ENCODE data around the gene PTGES2.
A peak's percentile ranks its signal among the peaks of the same experiment; 100 is the strongest.

The PTGES2 gene

GRCh38 chr9:128102861-128103588 lies 24.5 kb downstream of the PTGES2 start:
- DNase-seq (ENCODE audit: low read depth): no peak

GRCh38 chr9:128102196-128102595 lies 25.3 kb downstream of the PTGES2 start:
- DNase-seq (ENCODE audit: low read depth): no peak

GRCh38 chr9:128101690-128102089 lies 25.8 kb downstream of the PTGES2 start:
- DNase-seq (ENCODE audit: low read depth): no peak

DNA sequence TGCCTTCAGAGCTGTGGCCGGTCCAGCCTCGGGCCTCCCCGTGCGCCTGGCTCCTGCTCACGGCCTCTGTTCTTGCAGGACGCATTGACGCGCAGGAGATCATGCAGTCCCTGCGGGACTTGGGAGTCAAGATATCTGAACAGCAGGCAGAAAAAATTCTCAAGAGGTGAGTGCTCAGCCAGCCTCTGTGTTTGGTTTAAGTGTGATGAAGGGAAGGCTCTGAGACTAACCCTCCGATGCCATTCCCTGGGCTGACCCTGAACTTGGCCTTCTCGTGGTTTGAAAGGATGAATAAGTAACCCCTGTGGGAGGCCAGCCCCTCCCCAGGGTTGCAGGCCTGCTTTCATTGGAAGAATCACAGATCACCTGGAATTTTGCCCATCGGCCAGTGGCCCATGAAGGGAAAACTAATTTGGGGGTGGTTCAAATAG lies 26.3 kb downstream of the PTGES2 start:
- DNase-seq (ENCODE audit: low read depth): no peak

DNA sequence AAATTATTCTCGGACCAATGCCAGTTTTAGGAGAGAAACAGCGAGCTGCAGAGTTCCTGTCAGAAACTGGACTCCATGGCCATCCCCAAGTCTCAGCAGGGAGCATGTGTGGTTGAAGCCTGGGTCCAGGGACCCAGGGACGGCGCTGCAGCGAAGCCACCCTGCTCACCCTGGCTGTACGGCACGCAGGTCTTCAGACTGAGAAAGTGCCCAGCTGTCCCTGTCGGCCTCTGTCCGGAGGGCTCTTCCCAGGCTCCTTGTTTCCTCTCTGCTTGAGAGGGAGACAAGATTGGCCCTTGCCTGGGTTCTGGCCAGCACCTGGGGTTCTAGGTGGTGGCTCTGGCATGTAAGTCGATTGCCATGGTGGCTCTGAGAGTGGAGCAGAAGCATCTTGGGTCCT lies 26.9 kb downstream of the PTGES2 start:
- no peak for DNase-seq (ENCODE audit: low read depth)

GRCh38 chr9:128099932-128100491 lies 27.5 kb downstream of the PTGES2 start:
- peak; percentile 53 for DNase-seq (ENCODE audit: low read depth)

GRCh38 chr9:128099231-128099931 lies 28.1 kb downstream of the PTGES2 start:
- peak; percentile 58 for DNase-seq (ENCODE audit: low read depth)

DNA sequence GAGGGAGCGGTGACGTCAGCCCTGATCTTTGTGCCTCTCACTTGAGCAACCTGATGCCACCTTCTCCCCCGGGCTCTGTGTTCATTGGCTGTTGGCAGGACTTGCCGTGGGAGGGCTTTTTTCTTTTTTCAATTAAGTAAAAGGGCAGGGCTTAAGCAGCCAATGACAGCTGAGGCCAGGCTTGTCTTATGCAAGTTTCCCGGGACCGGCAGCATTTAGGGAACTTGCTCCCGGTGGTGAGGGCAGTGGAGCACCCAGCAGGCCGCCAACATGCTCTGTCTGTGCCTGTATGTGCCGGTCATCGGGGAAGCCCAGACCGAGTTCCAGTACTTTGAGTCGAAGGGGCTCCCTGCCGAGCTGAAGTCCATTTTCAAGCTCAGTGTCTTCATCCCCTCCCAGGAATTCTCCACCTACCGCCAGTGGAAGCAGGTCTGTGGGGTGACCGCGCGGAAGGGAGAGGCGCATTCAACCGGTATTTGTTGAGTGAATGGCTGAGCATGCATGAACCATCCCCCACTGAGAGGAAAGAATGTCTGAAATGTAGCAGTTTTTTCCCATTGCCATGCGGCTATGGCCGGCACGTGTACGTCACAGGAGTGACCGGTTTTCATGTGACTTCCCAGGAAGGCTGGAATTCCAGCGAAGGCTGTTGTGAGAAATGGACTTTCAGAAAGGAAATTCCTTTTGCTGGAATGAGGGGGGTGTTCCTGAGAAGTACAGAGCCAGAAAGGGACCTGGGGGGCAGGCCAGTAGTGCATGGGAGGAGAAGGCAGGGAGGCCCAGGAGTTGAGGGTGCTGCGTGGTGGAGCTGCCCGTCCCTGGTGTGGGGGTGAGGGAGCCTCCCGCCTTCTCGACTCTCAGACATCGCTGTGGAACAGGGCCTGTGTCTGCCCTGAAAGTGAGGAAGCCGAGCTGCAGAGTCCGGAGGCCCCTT lies 29.0 kb downstream of the PTGES2 start:
- peak; percentile 99 for DNase-seq (ENCODE audit: low read depth)

DNA sequence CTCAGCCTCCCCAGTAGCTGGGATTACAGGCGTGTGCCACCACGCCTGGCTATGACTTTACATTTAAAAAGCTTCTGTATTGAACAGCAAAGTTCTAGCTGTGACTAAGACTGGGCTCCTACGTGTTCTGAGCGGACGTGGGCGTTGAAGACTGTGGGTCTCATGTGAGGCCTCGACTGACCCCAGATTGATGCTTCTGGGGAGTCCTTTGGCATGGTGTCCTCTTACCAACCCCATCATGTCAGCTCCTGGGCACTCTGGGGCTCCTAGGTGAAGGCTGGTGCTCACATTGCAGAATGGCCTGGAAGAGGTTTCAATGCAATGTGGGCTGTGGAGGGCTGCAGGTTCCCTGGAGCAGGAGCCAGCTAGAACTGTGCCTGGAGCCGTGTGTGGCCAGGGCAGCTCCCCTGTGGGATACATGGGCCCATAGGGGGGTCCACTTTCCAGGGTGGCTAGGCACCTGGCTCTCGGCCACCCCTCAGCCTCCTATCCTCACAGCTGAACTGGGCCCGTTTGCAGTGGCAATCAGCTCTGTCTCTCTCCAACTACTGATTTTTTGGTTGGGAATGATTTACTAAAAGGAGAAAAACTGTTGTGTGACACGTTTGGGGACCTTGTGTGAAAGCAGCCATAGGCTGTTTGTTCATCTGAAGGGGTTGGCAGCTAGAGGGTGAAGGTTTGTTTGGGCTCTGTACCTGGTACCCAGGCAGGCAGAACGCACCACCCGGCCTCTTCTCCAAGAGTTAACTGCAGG lies 29.8 kb downstream of the PTGES2 start:
- no peak for DNase-seq (ENCODE audit: low read depth)

- DNase-seq (ENCODE audit: low read depth): no peak
Observed at GRCh38 chr9:128096616-128097536, 30.7 kb downstream of the PTGES2 start.

DNA sequence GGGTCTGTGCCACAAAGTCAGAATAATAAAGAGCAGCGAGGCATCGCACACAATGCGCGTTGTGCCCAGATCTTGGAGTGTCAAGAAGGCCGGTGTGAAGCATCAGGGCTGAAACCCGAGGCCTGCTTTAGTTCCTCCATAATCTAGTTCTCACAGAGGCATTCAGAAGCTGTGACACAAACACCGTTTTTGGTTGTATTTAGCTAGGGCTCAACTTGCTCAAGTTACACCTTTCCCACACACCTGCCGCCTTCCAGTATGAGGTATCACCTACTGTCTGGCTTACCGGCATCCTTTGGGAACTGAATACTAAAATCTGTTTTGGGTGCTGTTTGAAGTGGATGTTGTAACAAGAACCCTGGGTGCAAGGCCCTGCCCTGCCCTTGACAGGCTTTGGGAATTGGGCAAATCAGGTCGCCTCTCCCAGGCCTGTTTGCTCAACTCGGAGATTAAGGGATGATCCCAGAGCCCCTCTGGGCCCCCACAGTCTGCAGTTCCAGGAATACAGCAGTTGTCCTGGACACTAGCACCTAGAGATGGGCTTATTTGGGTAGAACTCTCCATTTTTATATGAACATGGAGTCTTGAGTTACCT lies 32.5 kb downstream of the PTGES2 start:
- no peak for DNase-seq (ENCODE audit: low read depth)

DNA sequence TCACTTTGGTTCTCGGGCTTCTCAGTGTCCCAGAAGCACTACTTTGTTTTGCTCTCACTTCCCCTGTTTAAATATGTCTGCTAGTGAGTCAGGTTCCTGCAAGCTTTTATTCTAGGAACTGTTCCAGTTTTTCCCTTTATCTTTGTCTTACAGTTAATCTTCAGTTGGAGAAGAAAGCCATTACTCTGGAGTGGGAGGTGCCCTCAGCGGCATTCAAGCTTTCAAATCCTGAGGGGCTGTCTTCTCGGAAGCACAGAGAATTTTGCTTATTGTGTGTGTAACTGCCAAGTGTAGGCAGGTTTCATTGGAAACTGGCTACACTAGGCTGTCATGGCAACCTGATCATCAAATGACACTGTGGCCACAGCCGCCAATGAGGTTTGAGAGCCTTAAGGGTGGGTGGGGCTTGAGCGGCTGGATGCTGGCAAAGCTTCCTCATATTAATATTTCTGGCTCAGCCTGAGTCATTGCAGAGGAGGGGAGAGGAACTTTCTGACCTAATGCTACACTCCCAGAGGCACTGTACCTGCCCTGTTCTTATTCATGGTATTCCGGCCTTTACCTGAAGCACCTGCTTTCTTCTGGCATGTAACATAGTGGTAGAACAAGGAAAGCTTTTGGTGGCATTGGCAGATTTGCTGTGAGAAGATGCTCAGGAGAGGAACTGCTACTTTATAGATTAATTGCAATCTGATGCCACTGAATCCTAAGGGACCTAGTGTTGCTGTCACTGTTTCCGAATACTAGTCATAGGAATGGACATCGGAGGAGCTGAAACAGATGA lies 33.2 kb downstream of the PTGES2 start:
- peak; percentile 98 for DNase-seq (ENCODE audit: low read depth)

DNA sequence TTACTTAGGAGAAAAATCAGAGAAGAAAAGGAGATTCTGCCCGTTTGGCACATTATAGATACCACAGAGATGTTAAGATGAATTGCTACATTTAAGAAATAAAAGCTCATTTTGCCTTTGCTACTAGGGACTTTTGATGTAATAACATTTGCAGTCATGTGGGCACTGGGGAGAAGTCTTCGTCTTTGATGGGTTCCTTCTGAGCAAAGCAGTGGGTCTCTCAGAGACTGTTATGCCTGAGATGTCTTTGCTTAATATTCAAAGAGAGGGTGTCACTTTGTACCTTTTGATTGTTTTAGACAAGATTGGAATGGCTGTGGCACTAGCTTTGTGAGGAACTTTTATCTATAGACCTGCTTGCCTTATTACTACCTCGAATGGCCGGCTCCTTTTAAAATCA lies 34.5 kb downstream of the PTGES2 start:
- DNase-seq (ENCODE audit: low read depth): no peak

DNA sequence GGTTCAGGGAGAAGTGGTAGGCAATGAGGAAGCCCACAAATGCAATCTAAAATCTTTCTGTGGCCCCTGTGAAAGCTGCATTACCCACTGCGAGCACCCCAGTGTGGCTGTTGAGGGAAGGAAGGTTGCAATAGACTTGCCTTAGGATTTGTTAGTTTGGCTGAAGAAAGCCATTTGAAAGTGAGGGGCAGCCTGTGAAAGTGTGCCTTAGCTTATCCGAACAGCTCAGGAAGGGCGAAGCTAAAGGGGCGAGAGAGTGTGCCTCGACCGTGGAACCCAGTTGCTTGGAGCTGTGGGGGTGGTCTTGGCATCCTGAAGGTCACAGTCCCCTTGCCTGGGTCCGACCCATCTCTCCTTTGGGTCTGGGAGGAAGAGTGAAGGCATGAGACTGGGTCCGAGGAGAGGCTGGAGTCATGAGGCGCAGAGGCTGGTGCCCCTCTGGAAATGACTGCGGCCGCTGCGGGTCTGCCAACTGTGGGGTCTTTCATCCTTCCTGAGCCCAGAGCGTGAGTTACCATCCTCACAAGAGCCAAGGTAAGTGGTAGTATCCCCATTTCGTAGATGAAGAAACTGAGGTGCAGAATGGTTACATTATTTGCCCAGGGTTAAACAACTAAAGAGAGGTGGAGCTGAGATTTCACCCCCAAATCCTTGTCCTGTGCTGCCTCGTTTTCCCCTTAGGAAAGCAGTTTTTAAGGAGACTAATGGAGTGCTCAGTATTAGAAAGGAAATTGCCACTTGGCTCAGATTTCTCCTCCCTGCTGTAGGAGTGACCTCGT lies 35.1 kb downstream of the PTGES2 start:
- DNase-seq (ENCODE audit: low read depth): no peak

DNA sequence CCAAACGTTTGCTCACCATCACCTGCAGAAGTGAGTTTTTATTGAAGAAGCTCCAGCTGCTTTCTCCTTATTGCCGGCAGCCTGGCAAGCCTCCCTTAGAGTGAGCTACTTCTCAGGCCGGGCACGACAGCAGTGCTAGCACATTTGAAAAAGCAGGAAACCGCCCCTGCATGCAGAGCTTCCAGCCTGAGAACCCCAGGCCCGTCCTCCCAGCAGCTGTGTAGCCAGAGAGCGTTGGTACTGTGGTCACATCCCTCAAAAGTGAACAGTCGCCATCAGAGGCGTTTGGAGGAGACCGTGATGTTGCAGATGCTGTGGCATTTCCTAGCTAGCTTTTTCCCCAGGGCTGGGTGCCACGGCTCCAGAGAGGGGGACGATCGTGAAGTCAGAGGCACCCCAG lies 36.0 kb downstream of the PTGES2 start:
- no peak for DNase-seq (ENCODE audit: low read depth)

DNA sequence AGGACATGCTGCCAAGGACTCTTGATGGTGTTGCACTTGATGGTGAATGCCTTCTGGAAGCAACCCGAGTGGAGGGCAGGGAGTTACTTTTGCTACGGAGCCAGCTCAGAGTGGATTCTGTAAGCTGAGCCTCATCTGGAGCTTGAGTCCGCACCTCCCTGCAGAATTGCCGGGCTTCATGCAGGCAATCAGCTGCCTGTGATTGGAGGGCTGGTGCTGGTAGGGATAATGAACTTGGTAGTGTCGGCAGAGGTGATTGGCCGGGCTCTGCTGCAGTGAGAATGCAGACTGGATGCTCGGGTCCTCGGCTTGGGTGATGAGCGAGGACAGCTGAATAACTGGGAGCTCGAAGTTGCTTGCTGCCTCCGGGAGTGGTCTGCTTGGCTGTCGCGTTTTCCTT lies 36.4 kb downstream of the PTGES2 start:
- DNase-seq (ENCODE audit: low read depth): peak; percentile 95

DNA sequence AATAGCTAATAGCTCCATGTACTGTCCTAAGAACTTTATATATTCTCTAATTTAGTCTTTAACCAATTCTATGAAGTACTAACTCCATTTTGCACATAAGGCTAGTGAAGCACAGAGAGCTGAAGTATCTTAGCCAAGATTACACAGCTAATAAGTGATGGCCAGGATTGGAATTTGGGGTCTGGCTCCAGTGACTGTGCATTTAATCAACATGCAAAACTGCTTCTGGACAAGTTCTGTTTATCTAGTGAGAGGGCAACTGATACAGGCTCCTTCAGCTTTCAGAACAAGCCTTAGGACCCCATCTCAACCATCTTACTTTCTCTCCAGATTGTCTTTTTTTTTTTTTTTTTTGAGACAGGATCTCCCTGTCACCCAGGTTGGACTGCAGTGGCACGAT lies 38.2 kb downstream of the PTGES2 start:
- no peak for DNase-seq (ENCODE audit: low read depth)

DNA sequence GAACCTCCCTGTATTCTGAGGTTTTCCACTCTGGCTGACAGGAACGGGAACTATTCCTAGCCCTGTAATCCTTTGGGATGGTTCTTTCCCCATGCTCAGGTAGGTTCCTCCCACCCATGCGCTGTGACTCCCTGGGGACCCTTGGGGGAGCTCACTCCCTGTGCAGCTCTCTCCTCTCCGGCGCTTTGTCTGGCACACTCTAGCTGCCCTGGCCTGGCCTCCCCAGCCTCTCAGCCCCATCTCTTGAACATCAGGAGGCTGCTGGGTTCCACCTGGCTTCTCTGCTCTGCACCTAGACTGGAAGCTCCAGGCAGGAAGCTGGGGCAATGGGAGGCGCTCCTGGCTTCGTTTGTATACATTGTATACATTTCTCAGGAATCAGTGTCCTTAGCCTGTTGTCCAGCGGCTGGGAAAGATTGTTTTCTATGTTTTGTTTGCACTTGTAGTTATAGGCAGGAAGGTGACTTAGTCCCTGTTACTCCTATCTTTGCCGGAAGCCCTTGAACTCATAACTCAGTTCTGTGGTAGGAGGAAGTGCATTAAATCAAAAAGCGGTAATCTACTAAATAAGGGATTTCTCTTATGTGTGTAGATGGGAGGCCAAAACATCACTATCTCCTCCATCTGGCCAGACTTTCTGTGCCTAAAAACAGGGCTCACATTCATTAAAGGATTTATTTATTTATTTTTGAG lies 39.1 kb downstream of the PTGES2 start:
- DNase-seq (ENCODE audit: low read depth): no peak
